ENCODE data around the gene CPN2. TPM values are rescaled to one million over a fixed set of nuclear protein-coding genes. Genes with fewer than 3 reads are reported as not detected.

Gene CPN2
- total and polyA plus RNA-seq, 2 of the 8 experiments (the other 6 are each of a cell fraction or from before 2014, with no cell fraction given): 0.03 TPM; not detected in 1

- H2AK5ac ChIP-seq (ENCODE audit: low read depth, low read length): no peak overlapping the region
- no peak overlapping the region for H3K56ac ChIP-seq (replicated peaks; ENCODE audit: insufficient read length, low read depth, low read length)
- POLR2A ChIA-PET (ENCODE audit: partially characterized antibody): interaction anchor here (0.9 to 3.0 kb wide), 8 partner anchors 14 to 74 kb away, joined by 3 to 15 read pairs (median 3); no protein-coding TSS in a partner anchor
- H3K4me3 ChIP-seq (ENCODE audit: extremely low read depth in 1 of 4, insufficient read depth in 2 of 4, low read depth in 3 of 4, low read length in 4 of 4): peak overlapping the region; percentile 24 to 57 (median 48); a peak in 6 of 8 replicates
- no peak overlapping the region for H2BK20ac ChIP-seq (ENCODE audit: low read length)
- H3K4me2 ChIP-seq (ENCODE audit: insufficient read depth in 1 of 2, low read depth in 2 of 2, low read length in 2 of 2): peak overlapping the region; percentile 64 to 80
- no peak overlapping the region for H3K23ac ChIP-seq (ENCODE audit: insufficient read length)
- no peak overlapping the region for H3K14ac ChIP-seq (ENCODE audit: insufficient read length)
- no peak overlapping the region for H2BK15ac ChIP-seq (ENCODE audit: low read length)
- no peak overlapping the region for H3K4ac ChIP-seq (replicated peaks; ENCODE audit: insufficient read length, low read depth, low read length)
- H3K27me3 ChIP-seq (replicated peaks in 1 of 4; ENCODE audit: control insufficient read depth in 3 of 4, extremely low read depth in 1 of 4, insufficient read depth in 3 of 4, low read length in 3 of 4): peaks cover 16 to 35% (median 25%) of the 10 kb centered on the region in 4 experiments
- peaks cover 3% of the 10 kb centered on the region for H3K23me2 ChIP-seq (ENCODE audit: low read depth, low read length)
- no peak overlapping the region for H3K27ac ChIP-seq (ENCODE audit: low read depth, low read length)
- no peak overlapping the region for H2AFZ ChIP-seq (ENCODE audit: low read length)
- H3K9me3 ChIP-seq (ENCODE audit: insufficient read depth in 2 of 2, low read depth in 1 of 2, low read length in 1 of 2): peaks cover 0 to 4% of the 10 kb centered on the region in 2 experiments; a peak in 1 of 4 replicates
- no peaks in the 10 kb centered on the region for H3K79me1 ChIP-seq (ENCODE audit: low read depth, low read length)
- FAIRE-seq (no peak), DNase-seq (ENCODE audit: low read depth in 1 of 2, low spot score in 2 of 2) (no peak)
- H4K5ac ChIP-seq (ENCODE audit: insufficient read length, low read depth, low read length): no peak overlapping the region
- 0 out of 2 replicates have a peak overlapping the region, but pooled peaks have one; percentile 52 for H2BK5ac ChIP-seq (ENCODE audit: low read depth, low read length)
- H3K79me2 ChIP-seq (ENCODE audit: control insufficient read depth in 1 of 2, insufficient read depth in 2 of 2, low read length in 2 of 2): no peaks in the 10 kb centered on the region
- CTCF ChIA-PET (ENCODE audit: partially characterized antibody): interaction anchor here (0.6 to 6.7 kb wide), 15 partner anchors 9 to 1156 kb away, joined by 3 to 122 read pairs (median 3); partner anchors contain the start of genes CPN2, LRRC15 and PLAAT1
- H4K91ac ChIP-seq (replicated peaks; ENCODE audit: insufficient read length, low read length): no peak overlapping the region
- H3K36me3 ChIP-seq (ENCODE audit: control insufficient read depth in 2 of 4, insufficient read depth in 4 of 4, low read length in 3 of 4): no peaks in the 10 kb centered on the region
- no peak overlapping the region for H2BK12ac ChIP-seq (ENCODE audit: low read depth, low read length)
- H2BK120ac ChIP-seq (replicated peaks; ENCODE audit: low read depth, low read length): no peak overlapping the region
- H3K9ac ChIP-seq (replicated peaks in 1 of 4; ENCODE audit: extremely low read depth in 1 of 4, low read depth in 3 of 4, low read length in 3 of 4): no peak overlapping the region
- H3K4me1 ChIP-seq (replicated peaks in 1 of 4; ENCODE audit: control insufficient read depth in 3 of 4, insufficient read depth in 4 of 4, low read length in 3 of 4): peaks cover 0 to 11% (median 5%) of the 10 kb centered on the region in 4 experiments; a peak in 5 of 7 replicates
- WGBS, 2 experiments (ENCODE audit: extremely low coverage in 1 of 2, insufficient coverage in 1 of 2, insufficient read length in 1 of 2, insufficient replicate concordance in 2 of 2, low coverage in 1 of 2, low lambda C conversion rate in 2 of 2, missing lambda C conversion rate in 1 of 2): 45% methylated on average over 10 of the region's 13 CpGs; no CpG with 5 or more reads in 1 of the 2 experiments
- no peak overlapping the region for H3K18ac ChIP-seq (ENCODE audit: extremely low read depth, low read length)
- 0 out of 2 replicates have a peak overlapping the region, but pooled peaks have one; percentile 36 for H4K8ac ChIP-seq (ENCODE audit: extremely low read depth, insufficient read depth, low read length)
- no peaks in the 10 kb centered on the region for H4K20me1 ChIP-seq (replicated peaks in 1 of 2; ENCODE audit: control insufficient read depth in 1 of 2, insufficient read depth in 2 of 2, low read length in 2 of 2)
- TF ChIP-seq BCL11A (IDR thresholded peaks at IDR 0.05; ENCODE audit: low read depth in 2 of 2, low read length in 2 of 2): no peak
- TF ChIP-seq CHD1 (IDR thresholded peaks at IDR 0.05; ENCODE audit: low read depth, low read length): no peak
- TF ChIP-seq HDAC2 (IDR thresholded peaks at IDR 0.05; ENCODE audit: borderline replicate concordance in 1 of 2, low read depth in 2 of 2, low read length in 2 of 2): no peak
- TF ChIP-seq RFX5 (IDR thresholded peaks at IDR 0.05; ENCODE audit: borderline replicate concordance, low read depth, low read length): no peak
- TF ChIP-seq BRCA1 (IDR thresholded peaks at IDR 0.05; ENCODE audit: low read depth, low read length): no peak
- no peak for TF ChIP-seq CTCF (IDR thresholded peaks at IDR 0.05; ENCODE audit: control extremely low read depth in 1 of 3, insufficient read depth in 1 of 3, low read depth in 1 of 3, low read length in 3 of 3)
- TF ChIP-seq SP4 (IDR thresholded peaks at IDR 0.05; ENCODE audit: low read length): no peak
- TF ChIP-seq RBBP5 (IDR thresholded peaks at IDR 0.05; ENCODE audit: borderline replicate concordance, low read depth, low read length): no peak
- no peak for TF ChIP-seq GTF2F1 (IDR thresholded peaks at IDR 0.05; ENCODE audit: borderline replicate concordance, low read depth, low read length)
- no peak for TF ChIP-seq KDM1A (IDR thresholded peaks at IDR 0.05; ENCODE audit: borderline replicate concordance, low read length)
- no peak for TF ChIP-seq SRF (IDR thresholded peaks at IDR 0.05; ENCODE audit: low read depth, low read length)
Observed at GRCh38 chr3:194396539-194396858, 45.4 kb upstream of the CPN2 start.

Data from H1 (cell line).